ENCODE results near the gene RAB12.

GRCh38 chr18:8607776-8608742, 1.2 kb upstream of the RAB12 start:
- no peak for TF ChIP-seq EZH2phosphoT487 (IDR thresholded peaks at IDR 0.05)
- TF ChIP-seq CTCF (IDR thresholded peaks at IDR 0.05), result no peak

All from neural progenitor cell (in vitro differentiated cells).